ENCODE results near the gene FAM241A. TPM values are rescaled to one million over a fixed set of nuclear protein-coding genes. Genes with fewer than 3 reads are reported as not detected.

The FAM241A gene
- total RNA-seq, 1 donor from 2014 or later = not detected

GRCh38 chr4:112141366-112142138 lies 3.7 kb upstream of the FAM241A start:
- Histone ChIP-seq H3K27ac (no peak overlapping the region), H4K20me1 (ENCODE audit: low read depth) (no peaks in the 10 kb centered on the region), H3K4me2 (no peak overlapping the region), H2AFZ (replicated peaks) (peak overlapping the region; percentile 94), H3K9me3 (ENCODE audit: low read depth) (no peaks in the 10 kb centered on the region), H3K27me3 (peaks cover 10% of the 10 kb centered on the region), H3K79me2 (ENCODE audit: low read depth) (no peaks in the 10 kb centered on the region), H3K4me3 (no peak overlapping the region), H3K9ac (no peak overlapping the region), H3K4me1 (no peaks in the 10 kb centered on the region), H3K36me3 (no peaks in the 10 kb centered on the region), H3F3A (ENCODE audit: low read depth) (peaks cover 3% of the 10 kb centered on the region)
- Mint-ChIP-seq H3K27ac (no peak overlapping the region), H3K27me3 (ENCODE audit: insufficient read depth, low read depth) (peaks cover 7% of the 10 kb centered on the region), H3K4me1 (peaks cover 13% of the 10 kb centered on the region), H3K36me3 (no peaks in the 10 kb centered on the region), H3K9me3 (no peaks in the 10 kb centered on the region), H3K4me3 (no peak overlapping the region)
- no peak for DNase-seq (ENCODE audit: low spot score)
- TF ChIP-seq EZH2 (IDR thresholded peaks at IDR 0.05) (no peak), EZH2phosphoT487 (IDR thresholded peaks at IDR 0.05) (no peak)

GRCh38 chr4:112142182-112142581 lies 3.1 kb upstream of the FAM241A start:
- Histone ChIP-seq H3K79me2 (ENCODE audit: low read depth) (no peaks in the 10 kb centered on the region), H3F3A (ENCODE audit: low read depth) (peaks cover 3% of the 10 kb centered on the region), H3K27ac (no peak overlapping the region), H3K9me3 (ENCODE audit: low read depth) (no peaks in the 10 kb centered on the region), H3K27me3 (peaks cover 17% of the 10 kb centered on the region), H3K36me3 (no peaks in the 10 kb centered on the region), H3K4me2 (no peak overlapping the region), H3K4me3 (no peak overlapping the region), H2AFZ (replicated peaks) (no peak overlapping the region), H3K9ac (no peak overlapping the region), H4K20me1 (ENCODE audit: low read depth) (no peaks in the 10 kb centered on the region), H3K4me1 (no peaks in the 10 kb centered on the region)
- peaks cover 14% of the 10 kb centered on the region for H3K4me1 Mint-ChIP-seq
- no peak for DNase-seq (ENCODE audit: low spot score)
- H3K9me3 Mint-ChIP-seq = no peaks in the 10 kb centered on the region
- H3K27ac Mint-ChIP-seq = no peak overlapping the region
- H3K27me3 Mint-ChIP-seq (ENCODE audit: insufficient read depth, low read depth) = peaks cover 7% of the 10 kb centered on the region
- TF ChIP-seq CTCF (IDR thresholded peaks at IDR 0.05) = no peak
- no peak for TF ChIP-seq EZH2 (IDR thresholded peaks at IDR 0.05)
- no peak for TF ChIP-seq EZH2phosphoT487 (IDR thresholded peaks at IDR 0.05)
- no peaks in the 10 kb centered on the region for H3K36me3 Mint-ChIP-seq
- no peak overlapping the region for H3K4me3 Mint-ChIP-seq

- no peaks in the 10 kb centered on the region for H3K9me3 ChIP-seq (ENCODE audit: low read depth)
- H3F3A ChIP-seq (ENCODE audit: low read depth) = peaks cover 14% of the 10 kb centered on the region
- H3K4me1 ChIP-seq = no peaks in the 10 kb centered on the region
- no peak for TF ChIP-seq CTCF (IDR thresholded peaks at IDR 0.05)
- TF ChIP-seq EZH2phosphoT487 (IDR thresholded peaks at IDR 0.05) = no peak
- no peak for TF ChIP-seq EZH2 (IDR thresholded peaks at IDR 0.05)
- H3K36me3 Mint-ChIP-seq = no peaks in the 10 kb centered on the region
- peaks cover 33% of the 10 kb centered on the region for H3K27me3 ChIP-seq
- no peaks in the 10 kb centered on the region for H3K9me3 Mint-ChIP-seq
- no peak overlapping the region for H3K4me3 ChIP-seq
- H3K4me1 Mint-ChIP-seq = peaks cover 14% of the 10 kb centered on the region
- DNase-seq (ENCODE audit: low spot score) = no peak
- no peaks in the 10 kb centered on the region for H3K36me3 ChIP-seq
- H3K27ac Mint-ChIP-seq = no peak overlapping the region
- no peak overlapping the region for H3K9ac ChIP-seq
- H3K79me2 ChIP-seq (ENCODE audit: low read depth) = no peaks in the 10 kb centered on the region
- H2AFZ ChIP-seq (replicated peaks) = no peak overlapping the region
- no peak overlapping the region for H3K4me3 Mint-ChIP-seq
- no peaks in the 10 kb centered on the region for H4K20me1 ChIP-seq (ENCODE audit: low read depth)
- no peak overlapping the region for H3K27ac ChIP-seq
- no peak overlapping the region for H3K4me2 ChIP-seq
- H3K27me3 Mint-ChIP-seq (ENCODE audit: insufficient read depth, low read depth) = peaks cover 12% of the 10 kb centered on the region
Measured at GRCh38 chr4:112143781-112144180, 1.5 kb upstream of the FAM241A start.

All from neural progenitor cell (in vitro differentiated cells).